Nephron progenitor cell (in vitro differentiated cells): Measurements from ENCODE around the gene PRDM16.
A peak's percentile ranks its signal among the peaks of the same experiment; 100 is the strongest.

Experiments
- DNase-seq: peaks from one replicate; pipeline ENCODE4 v3.0.0; 2021
- H3K27ac Mint-ChIP-seq: 2 replicates; pipeline ENCODE4 v1.8.0; 2021; ENCODE audit warnings: mild to moderate bottlenecking, moderate library complexity, mixed read lengths
- H3K27me3 Mint-ChIP-seq: 2 replicates; pipeline ENCODE4 v1.8.0; 2021; ENCODE audit warnings: mild to moderate bottlenecking, low read depth, mixed read lengths; ENCODE audit not compliant: poor library complexity
- H3K36me3 Mint-ChIP-seq: 2 replicates; pipeline ENCODE4 v1.8.0; 2021; ENCODE audit warnings: low read depth, mixed read lengths
- H3K4me1 Mint-ChIP-seq: 2 replicates; pipeline ENCODE4 v1.8.0; 2021; ENCODE audit warnings: mixed read lengths
- H3K4me3 Mint-ChIP-seq: 2 replicates; pipeline ENCODE4 v1.8.0; 2021; ENCODE audit warnings: mild to moderate bottlenecking, moderate library complexity, mixed read lengths
- H3K9me3 Mint-ChIP-seq: 2 replicates; pipeline ENCODE4 v1.8.0; 2021; ENCODE audit warnings: mild to moderate bottlenecking, moderate library complexity, mixed read lengths
- TF ChIP-seq, protein P1 (sequence below): fragments of 200-600 bp; sonication (generic); IDR thresholded peaks from 2 replicates; pipeline ENCODE4 v1.5.0; 2021; ENCODE audit warnings: antibody characterized with exemption

PRDM16 gene

DNA sequence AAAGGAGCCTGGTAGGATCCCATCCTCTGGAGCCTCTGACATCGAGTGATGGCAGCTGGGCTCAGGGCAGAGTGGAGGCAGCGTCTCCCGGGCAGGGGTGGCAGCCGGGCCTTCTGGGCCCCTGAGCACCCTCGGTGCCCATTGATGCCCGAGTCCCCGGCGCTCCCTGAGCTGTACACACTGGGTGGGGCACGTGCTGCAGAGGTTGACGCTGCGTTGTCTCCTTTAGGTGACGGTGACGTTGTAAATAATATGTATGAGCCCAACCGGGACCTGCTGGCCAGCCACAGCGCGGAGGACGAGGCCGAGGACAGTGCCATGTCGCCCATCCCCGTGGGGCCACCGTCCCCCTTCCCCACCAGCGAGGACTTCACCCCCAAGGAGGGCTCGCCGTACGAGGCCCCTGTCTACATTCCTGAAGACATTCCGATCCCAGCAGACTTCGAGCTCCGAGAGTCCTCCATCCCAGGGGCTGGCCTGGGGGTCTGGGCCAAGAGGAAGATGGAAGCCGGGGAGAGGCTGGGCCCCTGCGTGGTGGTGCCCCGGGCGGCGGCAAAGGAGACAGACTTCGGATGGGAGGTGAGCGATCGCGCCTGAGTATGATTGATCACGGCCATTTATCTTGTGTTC lies 117.0 kb downstream of the PRDM16 start:
- no peaks in the 10 kb centered on the region for H3K9me3 Mint-ChIP-seq
- TF ChIP-seq, protein P1, sequence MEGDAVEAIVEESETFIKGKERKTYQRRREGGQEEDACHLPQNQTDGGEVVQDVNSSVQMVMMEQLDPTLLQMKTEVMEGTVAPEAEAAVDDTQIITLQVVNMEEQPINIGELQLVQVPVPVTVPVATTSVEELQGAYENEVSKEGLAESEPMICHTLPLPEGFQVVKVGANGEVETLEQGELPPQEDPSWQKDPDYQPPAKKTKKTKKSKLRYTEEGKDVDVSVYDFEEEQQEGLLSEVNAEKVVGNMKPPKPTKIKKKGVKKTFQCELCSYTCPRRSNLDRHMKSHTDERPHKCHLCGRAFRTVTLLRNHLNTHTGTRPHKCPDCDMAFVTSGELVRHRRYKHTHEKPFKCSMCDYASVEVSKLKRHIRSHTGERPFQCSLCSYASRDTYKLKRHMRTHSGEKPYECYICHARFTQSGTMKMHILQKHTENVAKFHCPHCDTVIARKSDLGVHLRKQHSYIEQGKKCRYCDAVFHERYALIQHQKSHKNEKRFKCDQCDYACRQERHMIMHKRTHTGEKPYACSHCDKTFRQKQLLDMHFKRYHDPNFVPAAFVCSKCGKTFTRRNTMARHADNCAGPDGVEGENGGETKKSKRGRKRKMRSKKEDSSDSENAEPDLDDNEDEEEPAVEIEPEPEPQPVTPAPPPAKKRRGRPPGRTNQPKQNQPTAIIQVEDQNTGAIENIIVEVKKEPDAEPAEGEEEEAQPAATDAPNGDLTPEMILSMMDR, result no peak
- H3K4me3 Mint-ChIP-seq, result no peak overlapping the region
- H3K27ac Mint-ChIP-seq, result no peak overlapping the region
- peaks cover 50% of the 10 kb centered on the region for H3K4me1 Mint-ChIP-seq
- peak; percentile 33 for DNase-seq
- no peaks in the 10 kb centered on the region for H3K36me3 Mint-ChIP-seq
- H3K27me3 Mint-ChIP-seq, result peaks cover 23% of the 10 kb centered on the region

DNA sequence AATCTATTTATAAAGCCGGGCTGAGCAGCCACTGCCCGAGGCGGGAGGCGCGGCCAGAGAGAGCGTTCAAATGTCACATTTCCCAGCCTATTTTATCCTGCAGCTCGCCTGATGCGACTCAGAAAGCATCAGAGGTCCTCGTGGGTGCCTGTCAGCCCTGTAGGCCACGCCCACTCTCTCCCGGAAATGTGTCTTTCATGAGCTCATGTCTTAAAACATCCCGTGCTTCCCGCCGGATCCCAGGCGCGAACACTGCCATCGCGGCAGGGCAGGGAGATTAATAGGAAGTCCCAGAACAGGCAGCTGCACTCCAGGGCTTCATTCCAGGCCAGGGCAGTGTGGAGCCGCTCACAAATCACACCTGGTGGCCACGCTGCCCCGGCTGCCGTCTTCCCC lies 117.5 kb downstream of the PRDM16 start:
- no peaks in the 10 kb centered on the region for H3K36me3 Mint-ChIP-seq
- no peak overlapping the region for H3K4me3 Mint-ChIP-seq
- H3K9me3 Mint-ChIP-seq, result no peaks in the 10 kb centered on the region
- peaks cover 24% of the 10 kb centered on the region for H3K27me3 Mint-ChIP-seq
- DNase-seq, result peak; percentile 66
- H3K27ac Mint-ChIP-seq, result no peak overlapping the region
- TF ChIP-seq, protein P1, result no peak
- peaks cover 54% of the 10 kb centered on the region for H3K4me1 Mint-ChIP-seq

DNA sequence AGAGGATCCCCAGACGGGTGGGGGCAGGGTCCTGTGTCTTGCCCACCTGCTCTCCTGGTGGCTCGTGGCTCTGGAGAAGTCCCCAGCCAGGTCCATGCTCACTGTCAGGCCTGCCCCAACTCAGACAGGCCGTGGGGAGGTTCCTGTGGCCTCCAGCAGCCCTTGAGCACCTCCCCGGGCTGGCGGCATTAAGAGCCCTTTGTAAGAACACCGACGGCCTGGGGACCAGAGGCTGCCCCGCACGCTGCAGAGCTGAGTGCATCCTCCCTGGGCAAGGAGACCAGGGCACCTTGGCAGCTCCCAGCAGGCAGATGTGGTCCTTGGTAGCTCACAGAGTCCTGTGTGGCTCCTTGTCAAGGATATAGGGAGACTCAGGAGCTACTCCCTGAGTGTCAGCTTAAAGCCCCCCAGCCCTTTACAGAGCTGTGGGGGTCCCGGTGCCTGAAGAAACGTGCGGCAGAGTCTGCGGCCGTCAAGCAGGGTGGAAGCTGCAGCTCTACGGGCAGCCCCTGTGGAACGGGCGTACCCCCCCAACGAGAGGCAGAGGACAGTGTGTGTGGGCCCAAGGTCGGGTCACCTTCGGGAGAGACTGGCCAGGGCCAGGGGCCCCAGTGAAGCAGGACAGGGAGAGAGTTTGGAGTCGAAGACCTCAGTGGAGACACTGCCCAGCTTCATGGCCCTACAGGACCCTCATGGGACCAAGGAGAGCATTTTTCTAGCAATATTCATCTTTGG lies 118.6 kb downstream of the PRDM16 start:
- H3K27me3 Mint-ChIP-seq, result peaks cover 30% of the 10 kb centered on the region
- peaks cover 54% of the 10 kb centered on the region for H3K4me1 Mint-ChIP-seq
- no peaks in the 10 kb centered on the region for H3K36me3 Mint-ChIP-seq
- TF ChIP-seq, protein P1, result no peak
- DNase-seq, result no peak
- no peak overlapping the region for H3K4me3 Mint-ChIP-seq
- no peak overlapping the region for H3K27ac Mint-ChIP-seq
- H3K9me3 Mint-ChIP-seq, result no peaks in the 10 kb centered on the region

DNA sequence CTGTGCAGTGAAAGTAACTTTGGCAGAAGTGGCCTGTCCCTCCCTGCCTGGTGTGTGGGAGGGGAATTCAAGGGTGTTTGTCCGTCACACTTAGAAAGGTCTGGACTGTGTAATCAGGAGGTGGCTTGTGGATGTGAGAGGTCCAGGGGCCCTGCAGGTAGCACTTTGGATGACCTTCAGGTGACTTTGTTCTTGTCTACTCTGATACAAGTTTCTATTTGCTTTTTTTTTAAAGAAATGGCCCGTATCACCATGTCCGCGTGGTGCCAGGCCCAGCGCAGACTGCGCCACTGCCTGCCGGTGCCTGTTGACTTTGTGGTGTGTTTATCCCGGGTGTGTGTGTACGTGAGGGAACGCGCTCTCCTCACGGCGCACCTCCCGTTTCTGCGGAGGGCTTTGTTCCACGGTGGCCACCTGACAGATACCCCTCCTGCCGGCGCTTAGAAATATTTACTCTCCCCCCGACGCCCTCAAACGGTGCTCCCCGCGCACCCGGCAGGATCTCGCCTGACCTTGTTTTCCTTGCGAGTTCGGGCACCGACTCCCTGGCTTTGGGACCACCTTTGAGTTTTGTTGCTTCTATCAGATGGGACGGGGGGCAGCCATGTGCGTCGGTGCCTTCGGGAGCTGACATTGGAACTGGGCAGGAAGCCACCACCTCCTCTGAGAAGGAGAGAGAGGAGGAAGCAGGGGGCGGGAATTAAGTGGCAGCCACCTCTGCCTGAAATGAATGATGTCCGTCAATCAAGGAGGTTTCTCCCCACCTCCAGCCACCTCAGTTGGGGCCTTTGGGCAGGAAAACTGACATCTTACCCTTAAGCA lies 119.4 kb downstream of the PRDM16 start:
- Mint-ChIP-seq H3K9me3 (no peaks in the 10 kb centered on the region), H3K27me3 (peaks cover 36% of the 10 kb centered on the region), H3K27ac (no peak overlapping the region), H3K36me3 (no peaks in the 10 kb centered on the region), H3K4me1 (peaks cover 59% of the 10 kb centered on the region), H3K4me3 (no peak overlapping the region)
- TF ChIP-seq, protein P1, result no peak
- DNase-seq, result no peak

DNA sequence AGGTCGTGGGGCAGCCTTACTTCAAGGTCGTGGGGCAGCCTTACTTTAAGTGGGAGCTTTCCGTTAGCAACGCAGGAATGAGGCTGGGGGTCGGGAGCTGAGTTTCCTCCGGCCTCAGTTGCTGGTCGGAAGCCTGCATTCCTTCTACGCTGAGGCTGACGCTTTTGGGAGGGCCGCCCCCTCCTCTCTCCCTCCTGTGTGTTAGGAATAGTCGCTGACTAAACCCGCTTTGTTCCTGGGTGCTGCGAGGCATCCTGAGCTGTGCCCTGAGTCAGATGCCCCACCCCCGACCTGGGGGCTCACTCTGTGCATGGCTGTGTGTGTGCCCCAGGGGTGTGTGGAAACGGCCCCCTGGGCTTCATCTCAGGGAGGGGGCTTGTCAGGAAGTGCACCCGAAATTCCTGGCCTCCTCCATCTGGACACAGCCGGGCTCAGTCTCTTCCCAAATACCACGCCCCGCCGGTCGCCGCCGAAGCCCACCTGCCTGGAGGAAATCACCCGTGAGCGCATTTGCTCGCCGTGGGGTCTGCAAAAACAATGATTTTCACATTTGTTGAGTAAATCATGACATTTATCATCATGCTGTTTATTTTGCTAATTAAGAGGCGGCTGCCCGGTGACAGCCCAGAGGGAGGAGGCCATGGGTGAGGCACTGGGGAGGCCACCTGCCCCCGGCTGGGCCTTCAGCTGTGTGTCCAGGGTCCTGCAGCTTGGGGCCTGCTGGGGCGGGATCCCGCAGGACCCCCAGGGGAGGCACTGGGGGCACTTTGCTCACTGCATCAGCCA lies 121.4 kb downstream of the PRDM16 start:
- no peaks in the 10 kb centered on the region for H3K36me3 Mint-ChIP-seq
- H3K9me3 Mint-ChIP-seq, result no peaks in the 10 kb centered on the region
- H3K4me3 Mint-ChIP-seq, result no peak overlapping the region
- H3K4me1 Mint-ChIP-seq, result peaks cover 73% of the 10 kb centered on the region
- TF ChIP-seq, protein P1, result no peak
- peaks cover 44% of the 10 kb centered on the region for H3K27me3 Mint-ChIP-seq
- DNase-seq, result no peak
- no peak overlapping the region for H3K27ac Mint-ChIP-seq
